Measurements from ENCODE around the gene DPP9.
"Not testable (repeated sequence)": the region's sequence is repeated elsewhere in the genome, so short reads cannot be mapped to it uniquely, and the experiment has no call there.

GRCh38 chr19:4745175-4745574 is 21.5 kb upstream of the DPP9 start:
- TF ChIP-seq CTCF (conservative IDR thresholded peaks at IDR 0.05 in 1 of 2, IDR thresholded peaks at IDR 0.05 in 1 of 2; ENCODE audit: low read depth in 1 of 2, low read length in 2 of 2); EZH2 (IDR thresholded peaks at IDR 0.05; ENCODE audit: low read length, missing control alignments): not testable (repeated sequence)
